GM10266 (cell line): Measurements from ENCODE around the gene NAT16.
"Not testable (repeated sequence)": the region's sequence is repeated elsewhere in the genome, so short reads cannot be mapped to it uniquely, and the experiment has no call there.

ENCODE experiments used
- DNase-seq: peaks from one replicate; pipeline ENCODE4 v3.0.0; 2012; ENCODE audit errors: extremely low spot score
- TF ChIP-seq, protein P1 (sequence below): IDR thresholded peaks from 2 replicates; pipeline ENCODE4 v1.5.1; 2012; ENCODE audit warnings: mild to moderate bottlenecking, low read depth; ENCODE audit not compliant: control insufficient read depth, insufficient read depth; ENCODE audit errors: missing control alignments

Gene NAT16

GRCh38 chr7:101210143-101210542 lies 30.1 kb upstream of the NAT16 start:
- TF ChIP-seq, protein P1, sequence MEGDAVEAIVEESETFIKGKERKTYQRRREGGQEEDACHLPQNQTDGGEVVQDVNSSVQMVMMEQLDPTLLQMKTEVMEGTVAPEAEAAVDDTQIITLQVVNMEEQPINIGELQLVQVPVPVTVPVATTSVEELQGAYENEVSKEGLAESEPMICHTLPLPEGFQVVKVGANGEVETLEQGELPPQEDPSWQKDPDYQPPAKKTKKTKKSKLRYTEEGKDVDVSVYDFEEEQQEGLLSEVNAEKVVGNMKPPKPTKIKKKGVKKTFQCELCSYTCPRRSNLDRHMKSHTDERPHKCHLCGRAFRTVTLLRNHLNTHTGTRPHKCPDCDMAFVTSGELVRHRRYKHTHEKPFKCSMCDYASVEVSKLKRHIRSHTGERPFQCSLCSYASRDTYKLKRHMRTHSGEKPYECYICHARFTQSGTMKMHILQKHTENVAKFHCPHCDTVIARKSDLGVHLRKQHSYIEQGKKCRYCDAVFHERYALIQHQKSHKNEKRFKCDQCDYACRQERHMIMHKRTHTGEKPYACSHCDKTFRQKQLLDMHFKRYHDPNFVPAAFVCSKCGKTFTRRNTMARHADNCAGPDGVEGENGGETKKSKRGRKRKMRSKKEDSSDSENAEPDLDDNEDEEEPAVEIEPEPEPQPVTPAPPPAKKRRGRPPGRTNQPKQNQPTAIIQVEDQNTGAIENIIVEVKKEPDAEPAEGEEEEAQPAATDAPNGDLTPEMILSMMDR, result no peak
- DNase-seq, result no peak

DNA sequence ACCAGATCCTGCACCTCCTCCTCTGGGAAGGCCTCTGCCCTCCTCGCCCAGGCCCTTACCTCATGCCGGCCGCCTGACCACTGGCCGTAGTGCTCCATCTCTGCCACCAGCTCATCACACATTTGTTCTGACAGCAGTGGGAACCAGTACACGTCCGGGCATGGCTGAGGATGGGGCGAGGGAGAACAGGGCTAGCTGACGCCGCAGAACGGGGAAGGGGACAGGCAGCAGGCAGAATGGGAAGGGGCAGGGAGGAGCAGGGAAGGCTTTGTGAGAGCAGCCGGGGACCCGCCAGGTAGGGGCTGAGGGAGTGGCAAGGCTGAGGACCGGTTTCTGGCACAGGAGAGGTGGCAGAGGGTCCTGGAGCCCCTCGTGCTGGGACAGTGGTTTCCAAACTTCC lies 28.7 kb upstream of the NAT16 start:
- DNase-seq, result no peak
- TF ChIP-seq, protein P1, result no peak

DNA sequence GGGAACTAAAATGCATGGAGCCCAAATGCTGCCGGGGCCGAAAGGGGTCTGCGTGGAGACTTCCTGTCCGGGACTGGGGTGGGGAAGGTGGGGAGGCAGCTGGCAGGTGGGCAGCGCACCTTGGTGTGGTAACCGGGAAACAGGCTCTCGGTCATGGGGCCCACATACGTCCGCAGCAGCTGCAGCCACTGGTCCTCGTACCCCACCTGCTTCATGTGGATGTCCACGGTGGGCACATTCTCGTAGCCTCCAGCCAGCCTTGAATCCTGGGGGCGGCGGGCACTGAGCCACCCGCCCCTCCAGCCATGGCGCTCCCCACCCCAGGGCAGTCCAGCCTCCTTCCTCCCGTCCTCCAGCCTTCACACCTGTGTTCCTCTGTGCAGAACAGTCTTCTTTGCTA lies 27.4 kb upstream of the NAT16 start:
- DNase-seq, result no peak
- TF ChIP-seq, protein P1, result no peak

GRCh38 chr7:101206665-101207042 lies 26.6 kb upstream of the NAT16 start:
- no peak for DNase-seq
- TF ChIP-seq, protein P1, result no peak

DNA sequence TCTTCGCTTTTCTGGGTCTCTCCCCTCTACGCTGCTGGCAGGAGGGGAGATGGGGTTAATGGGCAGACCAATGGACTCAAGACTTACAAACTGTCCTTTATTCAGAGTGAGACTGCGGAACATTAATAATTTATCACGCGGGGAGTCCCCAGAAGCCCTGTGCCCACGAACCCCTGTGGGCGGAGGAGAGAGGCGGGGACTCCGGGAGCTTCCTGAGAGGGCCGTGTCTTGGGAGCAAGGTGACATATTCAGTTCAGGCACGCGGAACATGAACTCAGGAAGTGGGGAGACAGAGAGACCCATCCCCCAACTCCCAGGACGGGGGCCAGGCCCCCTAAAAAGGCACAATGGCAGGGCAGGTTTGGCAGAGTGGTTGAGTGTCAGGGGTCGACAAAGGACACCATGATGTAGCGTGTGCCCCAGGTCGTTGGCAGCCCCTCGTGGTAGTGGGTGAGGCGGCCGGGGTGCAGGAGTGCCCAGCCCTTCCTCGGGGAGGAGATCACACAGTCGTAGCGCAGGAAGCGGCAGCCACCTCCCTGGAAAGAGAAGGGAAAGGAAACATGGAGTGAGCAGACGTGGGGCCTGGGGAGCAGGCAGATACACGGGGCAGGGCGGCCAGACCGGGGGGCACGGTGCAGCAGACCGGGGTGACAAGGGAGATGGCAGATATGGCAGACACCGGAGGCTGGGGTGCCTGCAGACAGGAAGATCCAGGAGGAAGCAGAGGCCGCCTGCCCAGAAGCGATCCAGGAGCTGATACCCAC lies 26.0 kb upstream of the NAT16 start:
- DNase-seq, result no peak
- TF ChIP-seq, protein P1, result no peak

DNA sequence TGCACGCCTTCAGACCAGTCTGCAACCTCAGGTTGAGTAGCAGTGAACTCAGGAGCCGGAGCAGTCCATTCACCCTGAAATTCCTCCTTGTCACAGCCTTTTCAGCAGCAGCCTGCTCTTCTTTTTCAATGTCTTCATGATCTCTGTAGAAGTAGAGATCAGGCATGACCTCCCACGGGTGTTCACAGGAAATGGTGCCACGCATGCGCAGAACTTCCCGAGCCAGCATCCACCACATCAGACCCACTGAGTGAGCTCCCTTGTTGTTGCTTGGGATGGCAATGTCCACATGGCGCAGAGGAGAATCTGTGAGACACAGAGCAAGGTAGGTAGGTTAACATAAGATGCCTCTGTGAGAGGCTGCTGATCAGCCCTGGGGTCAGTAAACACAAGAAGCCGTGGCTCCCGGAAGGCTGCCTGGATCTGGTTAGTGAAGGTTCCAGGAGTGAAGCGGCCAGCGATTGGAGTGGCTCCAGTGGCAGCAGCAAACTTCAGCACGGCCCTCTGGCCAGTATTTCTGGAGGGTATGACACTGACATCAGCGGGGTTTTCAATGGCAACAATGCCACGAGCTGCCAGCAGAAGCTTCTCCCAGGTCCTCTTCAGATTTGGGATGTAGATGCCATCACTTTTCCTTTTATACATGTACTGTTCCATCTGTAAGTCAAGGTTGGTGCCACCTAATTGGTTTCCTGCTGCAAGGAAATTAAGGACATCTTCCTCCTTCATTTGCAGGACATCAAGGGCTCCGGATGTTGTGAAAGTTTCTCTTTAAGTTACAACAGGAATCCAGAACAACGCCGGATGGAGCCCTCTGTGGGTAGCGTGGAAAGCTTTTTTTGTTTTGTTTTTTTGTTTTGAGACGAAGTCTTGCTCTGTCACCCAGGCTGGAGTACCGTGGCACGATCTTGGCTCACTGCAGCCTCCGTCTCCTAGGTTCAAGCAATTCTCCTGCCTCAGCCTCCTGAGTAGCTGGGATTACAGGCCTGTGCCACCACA lies 23.9 kb upstream of the NAT16 start:
- not testable (repeated sequence) for DNase-seq

DNA sequence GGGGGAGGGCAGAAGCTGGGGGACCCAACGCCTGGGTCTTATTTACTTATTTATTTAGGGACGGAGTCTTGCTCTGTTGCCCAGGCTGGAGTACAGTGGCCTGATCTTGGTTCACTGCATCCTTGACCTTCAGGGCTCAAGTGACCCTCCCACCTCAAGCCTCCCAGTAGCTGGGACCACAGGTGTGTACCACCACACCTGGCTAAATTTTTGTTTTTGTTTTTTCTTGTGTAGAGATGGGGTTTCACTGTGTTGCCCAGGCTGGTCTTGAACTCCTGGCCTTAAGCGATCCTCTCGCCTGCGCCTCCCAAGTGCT lies 22.5 kb upstream of the NAT16 start:
- TF ChIP-seq, protein P1, result no peak
- DNase-seq, result no peak
